HepG2 (cell line): ENCODE data around the gene LEMD2. TPM values are rescaled to one million over a fixed set of nuclear protein-coding genes. Genes with fewer than 3 reads are reported as not detected.

ENCODE experiments used
- ARNT ChIP-seq: fragments of 450-650 bp; IDR thresholded peaks from 2 replicates; pipeline ENCODE4 v1.6.1; 2017
- CEBPB ChIP-seq: IDR thresholded peaks from 2 replicates; pipeline ENCODE4 v1.6.1; 2011; ENCODE audit warnings: low read depth, low read length, improper control_type of control experiment, borderline replicate concordance
- FOSL1 ChIP-seq: sonication (generic); formaldehyde crosslinking; IDR thresholded peaks from 2 replicates; pipeline ENCODE4 v1.9.0; 2021; ENCODE audit warnings: missing genetic modification reagents, borderline replicate concordance
- MTERF4 ChIP-seq: sonication (generic); formaldehyde crosslinking; IDR thresholded peaks from 2 replicates; pipeline ENCODE4 v1.8.0; 2023; ENCODE audit warnings: mild to moderate bottlenecking, missing genetic modification reagents
- NAIF1 ChIP-seq: sonication (generic); formaldehyde crosslinking; IDR thresholded peaks from 2 replicates; pipeline ENCODE4 v1.5.0; 2020; ENCODE audit warnings: mild to moderate bottlenecking, missing genetic modification reagents, borderline replicate concordance
- SIX1 ChIP-seq: sonication (generic); formaldehyde crosslinking; IDR thresholded peaks from 2 replicates; pipeline ENCODE4 v1.4.0; 2020; ENCODE audit warnings: missing genetic modification reagents, borderline replicate concordance
- SSRP1 ChIP-seq: IDR thresholded peaks from 2 replicates; pipeline ENCODE4 v1.6.1; 2016; ENCODE audit warnings: control low read depth
- TFDP1 ChIP-seq: IDR thresholded peaks from 2 replicates; pipeline ENCODE4 v1.6.1; 2016; ENCODE audit warnings: missing compliant biosample characterization, missing genetic modification reagents, borderline replicate concordance
- U2AF2 ChIP-seq: fragments of 200-400 bp; formaldehyde crosslinking; IDR thresholded peaks from 2 replicates; pipeline ENCODE4 v1.6.1; 2017; ENCODE audit warnings: low read depth, mild to moderate bottlenecking, low read length
- YEATS4 ChIP-seq: sonication (generic); formaldehyde crosslinking; IDR thresholded peaks from 2 replicates; pipeline ENCODE4 v1.4.0; 2020; ENCODE audit warnings: missing genetic modification reagents, borderline replicate concordance
- ZBTB43 ChIP-seq: sonication (generic); formaldehyde crosslinking; conservative IDR thresholded peaks from 2 replicates; pipeline ENCODE4 v1.4.0; 2020; ENCODE audit warnings: missing genetic modification reagents
- ZHX1 ChIP-seq: sonication (generic); formaldehyde crosslinking; IDR thresholded peaks from 2 replicates; pipeline ENCODE4 v1.8.1; 2022; ENCODE audit warnings: low read depth, mild to moderate bottlenecking, missing genetic modification reagents
- ZIK1 ChIP-seq: sonication (generic); formaldehyde crosslinking; IDR thresholded peaks from 2 replicates; pipeline ENCODE4 v1.5.0; 2020; ENCODE audit warnings: mild to moderate bottlenecking, low read depth, missing genetic modification reagents, borderline replicate concordance
- ZNF317 ChIP-seq: sonication (generic); formaldehyde crosslinking; IDR thresholded peaks from 2 replicates; pipeline ENCODE4 v1.5.0; 2020; ENCODE audit warnings: mild to moderate bottlenecking, missing genetic modification reagents
- ZNF326 ChIP-seq: sonication (generic); formaldehyde crosslinking; IDR thresholded peaks from 2 replicates; pipeline ENCODE4 v1.4.0; 2020; ENCODE audit warnings: missing genetic modification reagents, borderline replicate concordance
- ZNF34 ChIP-seq: sonication (generic); formaldehyde crosslinking; IDR thresholded peaks from 2 replicates; pipeline ENCODE4 v1.4.0; 2020; ENCODE audit warnings: mild to moderate bottlenecking, missing genetic modification reagents, borderline replicate concordance
- ZNF550 ChIP-seq: sonication (generic); formaldehyde crosslinking; IDR thresholded peaks from 2 replicates; pipeline ENCODE4 v1.4.0; 2020; ENCODE audit warnings: mild to moderate bottlenecking, missing genetic modification reagents, borderline replicate concordance
- polyA plus RNA-seq, 8 experiments: library from polyadenylated mRNA; depleted of rRNA in 3 of 8; stranded (reverse) in 7 of 8; unstranded in 1 of 8; fragments of >200 nt; fragmentation: Illumina TruSeq in 4 of 8; extraction: Trizol in 4 of 8; gene quantifications; 2 replicates each; pipeline versions ENCODE4 v1.2.1 to v1.2.3, GENCODE V29; 2011 to 2016; ENCODE audit warnings: low read depth in 4 of 8, missing spikeins in 1 of 8, mixed read lengths in 1 of 8; ENCODE audit not compliant: insufficient read depth in 1 of 8
- total RNA-seq, 5 experiments: library from RNA; depleted of rRNA; stranded (reverse); fragments of >200 nt; fragmentation: Illumina TruSeq; extraction: Trizol; gene quantifications; 2 replicates each; pipeline ENCODE4 v1.2.3, GENCODE V29; 2016; ENCODE audit warnings: low read depth in 1 of 5

Gene LEMD2
- total and polyA plus RNA-seq, 2 of the 13 experiments (the other 11 are each of a cell fraction or from before 2014, with no cell fraction given): 45.2 to 62.9 TPM

- TF ChIP-seq ZNF326 (CRISPR knock-in tag): no peak
- TF ChIP-seq MTERF4: peak; percentile 85; the same call in 1 of the 2 replicates
- TF ChIP-seq SSRP1 (CRISPR knock-in tag): no peak
- TF ChIP-seq YEATS4: no peak
- no peak for TF ChIP-seq ZNF34 (CRISPR knock-in tag)
- TF ChIP-seq ZIK1: no peak
- TF ChIP-seq ZHX1 (CRISPR knock-in tag): no peak; the same call in 1 of the 2 replicates
- TF ChIP-seq ZNF550 (CRISPR knock-in tag): no peak
- no peak; the same call in 1 of the 2 replicates for TF ChIP-seq NAIF1 (CRISPR knock-in tag)
- no peak for TF ChIP-seq CEBPB
- TF ChIP-seq ZBTB43 (CRISPR knock-in tag): peak; percentile 86
- TF ChIP-seq U2AF2: no peak
- no peak for TF ChIP-seq ARNT
- TF ChIP-seq TFDP1 (CRISPR knock-in tag): peak; percentile 18; the same call in 1 of the 2 replicates
- 0 out of 2 replicates have a peak, but pooled peaks have one; percentile 34 for TF ChIP-seq FOSL1 (CRISPR knock-in tag)
- TF ChIP-seq SIX1 (CRISPR knock-in tag): peak; percentile 33; the same call in 1 of the 2 replicates
- peak; percentile 76 for TF ChIP-seq ZNF317 (CRISPR knock-in tag)
Measured at GRCh38 chr6:33812669-33813068, 23.7 kb upstream of the LEMD2 start (continued).
